ENCODE measurements around the gene C2CD2.

C2CD2 gene

DNA sequence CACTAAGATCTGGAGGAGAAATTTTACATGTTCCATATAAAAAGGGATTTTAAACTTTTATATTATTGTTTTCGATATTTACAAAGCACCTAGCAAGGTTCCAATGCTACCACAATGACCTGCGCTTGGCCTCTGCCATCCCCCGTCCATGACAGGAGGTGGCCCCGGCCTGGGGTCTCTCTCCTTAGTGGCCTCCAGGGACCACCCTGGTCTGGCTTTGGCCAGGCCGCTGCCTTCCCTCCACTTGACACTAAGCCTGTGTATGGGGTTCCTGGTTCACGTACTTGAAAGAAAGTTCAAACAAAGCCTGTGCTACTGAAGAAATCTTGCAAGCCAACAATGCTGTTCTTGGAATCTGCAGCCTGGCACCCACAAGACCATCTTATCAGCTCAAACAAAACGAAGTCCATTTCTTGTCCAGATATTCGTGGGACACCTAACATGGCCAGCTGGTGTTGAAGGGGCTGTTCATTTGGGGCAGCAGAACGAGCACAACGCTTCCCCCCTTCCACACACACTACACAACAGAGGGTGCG, 87.5 kb downstream of the C2CD2 start:
- no peak for DNase-seq (ENCODE audit: low spot score)

GRCh38 chr21:41865002-41865777, 88.6 kb downstream of the C2CD2 start:
- no peak for DNase-seq (ENCODE audit: low spot score)

GRCh38 chr21:41864311-41865001, 89.4 kb downstream of the C2CD2 start:
- no peak for DNase-seq (ENCODE audit: low spot score)

GRCh38 chr21:41863439-41863740, 90.4 kb downstream of the C2CD2 start:
- DNase-seq (ENCODE audit: low spot score): no peak

DNA sequence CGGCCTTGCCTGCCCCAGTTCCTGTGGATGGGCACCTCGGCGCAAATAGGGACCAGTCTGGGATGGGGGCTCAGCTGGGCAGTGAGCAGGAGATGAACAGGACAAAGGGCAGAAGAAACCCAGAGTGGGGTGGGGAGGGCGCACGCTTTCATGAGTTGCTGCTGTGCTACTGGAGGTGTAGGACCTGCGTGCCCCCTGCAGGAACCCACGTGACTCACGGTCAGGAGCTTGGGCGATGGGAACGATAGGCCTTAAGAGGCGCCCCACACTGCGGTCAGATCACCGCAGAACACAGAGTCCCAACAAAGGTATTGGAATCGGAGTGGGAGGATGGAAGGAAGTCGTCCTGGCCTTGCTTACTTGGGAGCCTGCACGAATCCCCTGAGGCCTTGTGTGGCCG, 91.8 kb downstream of the C2CD2 start:
- no peak for DNase-seq (ENCODE audit: low spot score)

- no peak for DNase-seq (ENCODE audit: low spot score)
These were observed 92.6 kb downstream of the C2CD2 start for GRCh38 chr21:41861255-41861654.

- DNase-seq (ENCODE audit: low spot score): no peak
These were observed 94.4 kb downstream of the C2CD2 start for GRCh38 chr21:41859297-41859980.

DNA sequence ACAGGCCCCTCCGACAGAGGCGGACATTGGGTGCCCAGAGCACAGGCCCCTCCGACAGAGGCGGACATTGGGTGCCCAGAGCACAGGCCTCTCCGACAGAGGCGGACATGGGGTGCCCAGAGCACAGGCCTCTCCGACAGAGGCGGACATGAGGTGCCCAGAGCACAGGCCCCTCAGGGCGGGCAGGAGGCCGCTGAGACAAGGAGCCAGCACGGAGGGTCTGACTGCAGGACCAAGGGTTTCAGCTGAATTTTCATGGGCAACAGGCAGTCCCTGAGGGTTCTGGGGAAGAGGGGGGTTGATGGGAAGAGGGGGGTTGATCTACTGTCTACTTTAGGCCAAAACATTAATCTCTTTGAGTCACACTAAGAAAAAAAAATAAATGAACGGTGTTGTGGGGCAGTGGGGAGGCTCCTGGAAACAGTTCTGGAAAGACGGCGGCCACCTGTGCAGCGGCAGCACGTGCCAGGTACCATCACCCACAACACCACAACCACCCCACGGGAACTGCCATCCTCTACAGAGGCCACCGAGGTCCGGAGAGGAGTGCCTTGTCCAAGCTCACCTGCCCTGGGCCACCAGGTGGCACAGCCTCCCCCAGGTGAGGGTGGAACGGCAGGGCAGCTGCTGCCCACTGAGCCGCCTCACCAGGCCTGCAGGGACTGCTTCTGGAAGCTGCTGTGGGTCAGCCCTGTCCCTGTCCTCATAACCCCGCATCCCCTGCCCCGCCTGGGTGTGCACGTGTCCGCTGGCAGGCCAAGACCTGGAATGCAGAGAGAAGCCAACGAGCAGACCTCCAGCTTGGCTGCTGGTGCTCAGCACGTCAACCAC, 95.1 kb downstream of the C2CD2 start:
- no peak for DNase-seq (ENCODE audit: low spot score)

GRCh38 chr21:41857771-41858300, 96.0 kb downstream of the C2CD2 start:
- no peak for DNase-seq (ENCODE audit: low spot score)

GRCh38 chr21:41856572-41856971, 97.2 kb downstream of the C2CD2 start:
- DNase-seq (ENCODE audit: low spot score): no peak

DNA sequence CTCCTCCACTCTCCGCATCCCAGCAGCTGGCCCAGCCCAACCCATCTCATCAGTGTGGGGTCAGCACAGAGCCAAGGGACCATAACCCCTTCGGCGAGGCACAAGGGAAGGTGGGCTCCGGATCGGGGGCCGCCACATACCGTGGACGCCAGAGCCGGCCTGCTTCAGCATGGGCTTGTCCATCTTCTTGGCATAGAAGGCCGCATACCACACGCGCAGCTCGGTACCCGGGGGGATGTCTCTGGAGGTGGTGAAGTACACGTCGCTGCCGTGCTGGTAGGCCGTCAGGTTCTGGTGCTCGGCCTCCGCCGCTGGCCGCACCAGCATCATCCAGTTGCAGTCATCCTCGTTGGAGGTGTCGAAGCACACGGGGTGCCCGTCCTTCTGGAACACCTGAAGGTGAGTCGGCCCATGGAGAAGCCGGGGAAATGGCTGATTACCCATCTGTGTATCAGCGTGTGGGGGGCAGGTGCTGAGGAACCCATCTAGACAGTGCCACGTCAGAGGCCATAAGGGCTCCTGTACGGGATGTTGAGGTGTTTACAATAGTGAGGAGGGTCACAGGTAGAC, 99.3 kb downstream of the C2CD2 start:
- DNase-seq (ENCODE audit: low spot score): no peak

GRCh38 chr21:41852929-41853320, 100.9 kb downstream of the C2CD2 start:
- DNase-seq (ENCODE audit: low spot score): no peak

GRCh38 chr21:41852151-41852928, 101.5 kb downstream of the C2CD2 start:
- no peak for DNase-seq (ENCODE audit: low spot score)

GRCh38 chr21:41851090-41851790, 102.6 kb downstream of the C2CD2 start:
- DNase-seq (ENCODE audit: low spot score): no peak

DNA sequence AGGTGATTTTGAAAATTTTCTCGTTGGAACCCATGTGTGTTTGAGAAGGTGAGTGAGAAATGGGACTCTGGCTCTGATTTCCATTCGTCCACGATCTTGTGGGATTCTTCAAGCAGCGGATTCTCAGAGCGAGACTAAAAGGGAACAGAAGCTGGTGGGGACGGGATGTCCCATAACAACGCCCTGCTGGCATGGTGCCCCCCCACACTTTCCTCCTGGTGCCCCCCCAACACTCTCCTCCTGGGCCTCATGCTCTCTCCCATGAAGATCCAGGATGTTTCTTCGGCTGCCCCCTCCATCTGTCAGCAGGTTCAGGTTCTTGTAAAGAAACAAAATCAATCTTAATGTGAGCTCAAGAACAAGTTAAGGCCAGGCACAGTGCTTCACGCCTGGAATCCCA, 103.7 kb downstream of the C2CD2 start:
- no peak for DNase-seq (ENCODE audit: low spot score)

DNA sequence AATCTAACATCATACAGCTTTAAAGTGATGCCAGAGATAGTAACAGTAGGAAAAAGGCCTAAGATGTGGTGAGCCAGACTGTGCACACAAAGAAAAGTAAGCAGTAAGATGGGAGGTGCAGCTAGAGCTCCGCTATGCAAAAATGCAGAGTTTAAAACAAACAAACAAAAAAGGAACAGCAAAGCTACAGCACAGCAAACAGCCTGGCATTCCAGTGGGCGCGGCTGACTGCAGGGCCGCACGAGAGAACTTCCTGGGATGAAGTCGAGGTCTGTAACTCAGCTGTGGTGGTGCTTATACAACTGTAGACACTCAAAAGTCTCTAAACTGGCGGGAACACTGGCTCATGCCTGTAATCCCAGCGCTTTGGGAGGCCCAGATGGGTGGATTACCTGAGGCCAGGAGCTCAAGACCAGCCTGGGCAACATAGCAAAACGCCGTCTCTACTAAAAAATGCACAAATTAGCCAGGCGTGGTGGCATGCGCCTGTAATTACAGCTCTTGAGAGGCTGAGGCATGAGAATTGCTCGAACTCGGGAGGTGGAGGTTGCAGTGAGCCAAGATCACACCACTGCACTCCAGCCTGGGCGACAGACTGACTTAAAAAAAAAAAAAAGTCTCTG, 104.7 kb downstream of the C2CD2 start:
- no peak for DNase-seq (ENCODE audit: low spot score)

GRCh38 chr21:41848533-41848932, 105.3 kb downstream of the C2CD2 start:
- no peak for DNase-seq (ENCODE audit: low spot score)

DNA sequence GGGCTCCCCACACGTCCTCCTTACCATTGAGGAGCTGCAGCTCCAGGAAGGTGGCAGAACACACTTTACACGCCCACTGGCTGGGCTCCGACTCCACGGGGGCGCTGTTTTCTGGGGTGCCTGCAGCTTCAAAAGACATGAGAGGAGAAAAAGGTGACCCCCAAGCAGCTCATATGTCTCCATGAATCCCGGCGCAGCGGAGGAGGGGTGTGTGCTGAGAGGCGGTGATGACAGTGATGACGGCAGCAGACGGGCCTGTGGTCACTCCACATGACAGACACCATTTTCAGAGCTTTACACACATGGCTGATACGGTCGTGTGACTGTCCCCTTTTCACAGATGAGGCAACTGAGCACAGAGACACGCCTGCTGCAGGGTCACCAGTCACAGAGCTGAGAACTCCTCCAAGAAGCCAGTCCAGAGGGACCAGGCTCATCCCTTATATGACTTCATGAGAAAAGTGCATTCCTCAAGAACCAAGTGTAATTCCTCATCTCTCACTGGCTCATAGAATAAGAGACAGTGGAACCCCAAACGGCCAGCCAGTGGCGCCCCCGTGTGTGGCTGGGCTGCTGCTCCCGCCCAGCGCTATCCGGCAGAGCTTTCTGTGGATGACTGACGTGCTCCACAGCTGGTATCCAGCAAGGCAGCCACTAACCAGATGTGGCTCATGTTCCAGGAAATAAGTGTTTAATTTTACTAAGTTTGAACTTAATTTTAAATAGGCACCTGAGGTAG, 106.6 kb downstream of the C2CD2 start:
- no peak for DNase-seq (ENCODE audit: low spot score)

DNA sequence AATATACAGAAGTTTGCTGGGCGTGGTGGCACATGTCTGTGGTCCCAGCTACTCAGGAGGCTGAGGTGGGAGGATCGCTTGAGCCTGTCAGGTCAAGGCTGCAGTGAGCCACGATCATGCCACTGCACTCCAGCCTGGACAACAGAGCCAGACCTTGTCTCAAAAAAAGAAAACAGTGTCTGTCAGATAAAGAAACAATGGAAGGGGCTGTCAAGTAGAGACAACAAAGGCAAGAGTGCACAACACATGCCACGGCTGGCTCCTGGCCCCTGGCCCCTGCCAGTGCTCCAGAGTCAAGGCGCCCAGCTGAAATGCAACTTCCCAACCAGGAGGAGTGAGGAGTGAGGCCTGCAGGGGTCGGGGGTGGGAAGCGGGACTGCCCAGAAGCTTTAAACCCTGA, 107.3 kb downstream of the C2CD2 start:
- no peak for DNase-seq (ENCODE audit: low spot score)

Data from AG08396 (cell line).